Ishikawa (cell line): ENCODE data around the gene LCMT1.

Experiments
- CEBPB ChIP-seq: IDR thresholded peaks from 2 replicates; pipeline ENCODE4 v1.6.1; 2012
- CREB1 ChIP-seq: IDR thresholded peaks from 2 replicates; pipeline ENCODE4 v1.6.1; 2012; ENCODE audit warnings: low read depth
- TCF12 ChIP-seq: IDR thresholded peaks from 2 replicates; pipeline ENCODE4 v1.6.1; 2012; ENCODE audit warnings: low read depth
- YY1 ChIP-seq: IDR thresholded peaks from 2 replicates; pipeline ENCODE4 v1.6.1; 2012; ENCODE audit warnings: low read depth
- ZBTB7A ChIP-seq: IDR thresholded peaks from 2 replicates; pipeline ENCODE4 v1.6.1; 2012; ENCODE audit warnings: low read depth
- TF ChIP-seq, protein P1 (sequence below): IDR thresholded peaks from 2 replicates; pipeline ENCODE4 v1.6.1; 2012; ENCODE audit warnings: low read depth, mild to moderate bottlenecking

DNA sequence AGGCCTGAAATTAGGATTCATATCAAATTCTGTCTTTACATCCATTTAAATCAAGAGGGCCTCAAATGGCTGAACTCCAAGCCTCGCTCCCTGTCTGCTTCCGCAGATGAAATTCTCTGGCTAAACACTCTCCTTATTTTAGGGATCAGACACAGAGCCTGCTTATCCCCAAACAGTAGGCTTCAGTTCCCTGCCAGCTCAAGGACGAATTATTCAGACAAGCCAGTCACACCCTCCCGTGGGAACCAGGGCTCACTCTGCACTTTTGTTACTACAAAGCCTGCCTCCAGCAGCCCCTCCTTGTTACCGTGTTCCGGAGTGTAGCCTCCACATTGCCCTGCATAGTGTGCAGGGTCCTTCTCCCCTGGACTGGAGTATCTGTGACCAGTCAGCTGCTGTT lies 46.6 kb upstream of the LCMT1 start:
- TF ChIP-seq CREB1, result no peak
- no peak for TF ChIP-seq TCF12
- TF ChIP-seq CEBPB, result no peak
- TF ChIP-seq, protein P1, sequence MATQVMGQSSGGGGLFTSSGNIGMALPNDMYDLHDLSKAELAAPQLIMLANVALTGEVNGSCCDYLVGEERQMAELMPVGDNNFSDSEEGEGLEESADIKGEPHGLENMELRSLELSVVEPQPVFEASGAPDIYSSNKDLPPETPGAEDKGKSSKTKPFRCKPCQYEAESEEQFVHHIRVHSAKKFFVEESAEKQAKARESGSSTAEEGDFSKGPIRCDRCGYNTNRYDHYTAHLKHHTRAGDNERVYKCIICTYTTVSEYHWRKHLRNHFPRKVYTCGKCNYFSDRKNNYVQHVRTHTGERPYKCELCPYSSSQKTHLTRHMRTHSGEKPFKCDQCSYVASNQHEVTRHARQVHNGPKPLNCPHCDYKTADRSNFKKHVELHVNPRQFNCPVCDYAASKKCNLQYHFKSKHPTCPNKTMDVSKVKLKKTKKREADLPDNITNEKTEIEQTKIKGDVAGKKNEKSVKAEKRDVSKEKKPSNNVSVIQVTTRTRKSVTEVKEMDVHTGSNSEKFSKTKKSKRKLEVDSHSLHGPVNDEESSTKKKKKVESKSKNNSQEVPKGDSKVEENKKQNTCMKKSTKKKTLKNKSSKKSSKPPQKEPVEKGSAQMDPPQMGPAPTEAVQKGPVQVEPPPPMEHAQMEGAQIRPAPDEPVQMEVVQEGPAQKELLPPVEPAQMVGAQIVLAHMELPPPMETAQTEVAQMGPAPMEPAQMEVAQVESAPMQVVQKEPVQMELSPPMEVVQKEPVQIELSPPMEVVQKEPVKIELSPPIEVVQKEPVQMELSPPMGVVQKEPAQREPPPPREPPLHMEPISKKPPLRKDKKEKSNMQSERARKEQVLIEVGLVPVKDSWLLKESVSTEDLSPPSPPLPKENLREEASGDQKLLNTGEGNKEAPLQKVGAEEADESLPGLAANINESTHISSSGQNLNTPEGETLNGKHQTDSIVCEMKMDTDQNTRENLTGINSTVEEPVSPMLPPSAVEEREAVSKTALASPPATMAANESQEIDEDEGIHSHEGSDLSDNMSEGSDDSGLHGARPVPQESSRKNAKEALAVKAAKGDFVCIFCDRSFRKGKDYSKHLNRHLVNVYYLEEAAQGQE, result no peak
- no peak for TF ChIP-seq YY1
- no peak for TF ChIP-seq ZBTB7A
